Measurements from ENCODE around the gene PTOV1.

Gene PTOV1

DNA sequence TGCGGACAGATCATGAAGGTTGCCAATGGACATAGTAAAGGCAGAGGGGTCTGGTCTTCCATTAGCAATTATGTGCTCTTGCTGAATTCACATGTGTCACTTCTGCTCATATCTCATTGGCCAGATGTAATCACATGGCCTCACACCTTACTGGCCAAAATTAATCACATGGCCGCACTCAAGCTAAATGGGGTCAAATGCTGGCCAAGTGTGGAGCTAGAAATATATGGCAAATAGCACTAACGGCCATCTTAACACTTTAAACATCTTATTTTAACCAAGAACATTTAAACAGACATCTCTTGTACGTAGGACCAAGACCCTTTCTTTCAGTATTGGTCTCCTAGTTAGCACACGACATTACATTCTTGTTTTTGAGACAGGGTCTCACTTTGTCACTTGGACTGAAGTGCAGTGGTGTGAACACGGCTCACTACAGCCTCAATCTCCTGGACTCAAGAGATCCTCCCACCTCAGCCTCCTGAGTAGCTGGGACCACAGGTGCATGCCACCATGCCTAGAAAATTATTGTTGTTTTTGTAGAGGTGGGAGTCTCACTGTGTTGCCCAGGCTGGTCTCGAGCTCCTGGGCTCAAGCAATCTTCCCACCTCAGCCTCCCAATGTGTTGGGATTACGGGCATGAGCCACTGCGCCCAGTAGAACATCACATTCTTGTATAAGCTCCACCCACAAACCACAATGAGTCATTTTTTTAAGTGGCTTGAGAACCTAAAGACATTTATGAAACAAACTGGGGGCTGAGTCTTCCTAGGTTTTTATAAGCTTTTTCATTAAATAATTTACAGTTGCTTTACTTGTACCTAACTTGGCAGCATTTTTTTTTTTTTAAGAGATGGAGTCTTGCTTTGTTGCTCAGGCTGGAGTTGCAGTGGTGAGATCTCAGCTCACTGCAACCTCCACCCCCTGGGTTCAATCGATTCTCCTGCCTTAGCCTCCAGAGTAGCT lies 2.9 kb upstream of the PTOV1 start:
- H3K4me3 Mint-ChIP-seq = no peak overlapping the region
- H3K9me3 Mint-ChIP-seq = peaks cover 13 to 15% of the 10 kb centered on the region in 2 donors
- peaks cover 38% of the 10 kb centered on the region for H3K4me1 Mint-ChIP-seq
- no peaks in the 10 kb centered on the region for H3K27me3 Mint-ChIP-seq
- ATAC-seq (no peak), DNase-seq (no peak)
- peak overlapping the region in 1 of 2 donors; percentile 35 for H3K27ac Mint-ChIP-seq

GRCh38 chr19:49848938-49849337 lies 2.0 kb upstream of the PTOV1 start:
- no peaks in the 10 kb centered on the region for H3K27me3 Mint-ChIP-seq

GRCh38 chr19:49849433-49850220 lies 1.3 kb upstream of the PTOV1 start:
- Mint-ChIP-seq H3K4me3 (peak overlapping the region; percentile 89 to 90), H3K9me3 (peaks cover 13 to 15% of the 10 kb centered on the region in 2 donors), H3K4me1 (peaks cover 50% of the 10 kb centered on the region), H3K27me3 (no peaks in the 10 kb centered on the region), H3K27ac (peak overlapping the region in 1 of 2 donors; percentile 77)
- DNase-seq = no peak
- no peak for ATAC-seq

More at GRCh38 chr19:49848938-49849337, 2.0 kb upstream of the PTOV1 start:
- Mint-ChIP-seq H3K4me3 (peak overlapping the region; percentile 17 to 69), H3K27ac (no peak overlapping the region), H3K4me1 (peaks cover 47% of the 10 kb centered on the region), H3K9me3 (peaks cover 13 to 15% of the 10 kb centered on the region in 2 donors)
- ATAC-seq (no peak), DNase-seq (no peak)

- Mint-ChIP-seq H3K4me3 (peak overlapping the region; percentile 89 to 90), H3K27me3 (no peaks in the 10 kb centered on the region), H3K4me1 (peaks cover 53% of the 10 kb centered on the region), H3K9me3 (peaks cover 13 to 15% of the 10 kb centered on the region in 2 donors), H3K27ac (peak overlapping the region; percentile 97)
- ATAC-seq (no peak), DNase-seq (no peak)
Measured at GRCh38 chr19:49850221-49850486, 805 bp upstream of the PTOV1 start.

GRCh38 chr19:49851456-49852259 lies 699 bp downstream of the PTOV1 start:
- H3K4me3 Mint-ChIP-seq = peak overlapping the region; percentile 77 to 88
- H3K9me3 Mint-ChIP-seq = peaks cover 13 to 15% of the 10 kb centered on the region in 2 donors
- no peak for DNase-seq
- peak overlapping the region; percentile 56 to 57 for H3K27ac Mint-ChIP-seq
- peaks cover 59% of the 10 kb centered on the region for H3K4me1 Mint-ChIP-seq
- H3K27me3 Mint-ChIP-seq = no peaks in the 10 kb centered on the region
- peak; percentile 2 for ATAC-seq

DNA sequence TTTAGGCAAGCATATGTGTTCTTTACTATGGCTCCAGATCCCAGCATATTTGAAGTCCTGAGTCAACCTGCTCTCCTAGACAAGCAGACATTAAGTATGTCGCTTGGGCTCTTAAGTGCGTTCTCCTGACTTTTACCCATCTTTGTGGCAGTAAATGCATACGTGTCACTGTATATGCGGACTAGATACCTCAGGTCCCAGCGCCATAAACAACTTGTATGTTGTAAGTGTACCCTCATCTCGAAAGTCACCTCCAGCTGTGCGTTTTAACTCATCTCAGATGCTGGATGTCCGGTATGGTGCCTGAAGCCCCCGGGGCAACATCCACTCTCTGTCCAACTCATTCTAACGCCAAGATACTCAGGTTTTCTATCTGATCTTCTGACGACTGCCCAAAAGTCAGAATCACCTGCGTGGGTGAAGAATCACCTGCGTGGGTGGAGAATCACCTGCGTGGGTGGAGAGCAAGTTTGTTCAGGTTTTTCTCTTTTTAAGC lies 1.7 kb downstream of the PTOV1 start:
- H3K9me3 Mint-ChIP-seq = peaks cover 13 to 15% of the 10 kb centered on the region in 2 donors
- no peak for ATAC-seq
- peak overlapping the region; percentile 77 to 88 for H3K4me3 Mint-ChIP-seq
- no peak for DNase-seq
- peak overlapping the region in 1 of 2 donors; percentile 57 for H3K27ac Mint-ChIP-seq
- peaks cover 59% of the 10 kb centered on the region for H3K4me1 Mint-ChIP-seq
- no peaks in the 10 kb centered on the region for H3K27me3 Mint-ChIP-seq

- ATAC-seq (no peak), DNase-seq (no peak)
- H3K27ac Mint-ChIP-seq = peak overlapping the region in 1 of 2 donors; percentile 92
- no peaks in the 10 kb centered on the region for H3K27me3 Mint-ChIP-seq
- no peak overlapping the region for H3K4me3 Mint-ChIP-seq
- peaks cover 47% of the 10 kb centered on the region for H3K4me1 Mint-ChIP-seq
- peaks cover 10 to 14% of the 10 kb centered on the region in 2 donors for H3K9me3 Mint-ChIP-seq
Measured at GRCh38 chr19:49853852-49854377, 3.0 kb downstream of the PTOV1 start.

- no peaks in the 10 kb centered on the region for H3K27me3 Mint-ChIP-seq
Measured at GRCh38 chr19:49854378-49855263, 3.7 kb downstream of the PTOV1 start.

GRCh38 chr19:49855277-49855675 lies 4.3 kb downstream of the PTOV1 start:
- DNase-seq = no peak
- Mint-ChIP-seq H3K27me3 (no peaks in the 10 kb centered on the region), H3K4me3 (no peak overlapping the region), H3K27ac (peak overlapping the region in 1 of 2 donors; percentile 34), H3K4me1 (peaks cover 35% of the 10 kb centered on the region), H3K9me3 (peaks cover 0 to 1% of the 10 kb centered on the region in 2 donors)
- ATAC-seq = no peak

More at GRCh38 chr19:49854378-49855263, 3.7 kb downstream of the PTOV1 start:
- peak overlapping the region in 1 of 2 donors; percentile 48 for H3K27ac Mint-ChIP-seq
- DNase-seq (no peak), ATAC-seq (no peak)
- peaks cover 42% of the 10 kb centered on the region for H3K4me1 Mint-ChIP-seq
- H3K4me3 Mint-ChIP-seq = no peak overlapping the region
- H3K9me3 Mint-ChIP-seq = peaks cover 6 to 8% of the 10 kb centered on the region in 2 donors

DNA sequence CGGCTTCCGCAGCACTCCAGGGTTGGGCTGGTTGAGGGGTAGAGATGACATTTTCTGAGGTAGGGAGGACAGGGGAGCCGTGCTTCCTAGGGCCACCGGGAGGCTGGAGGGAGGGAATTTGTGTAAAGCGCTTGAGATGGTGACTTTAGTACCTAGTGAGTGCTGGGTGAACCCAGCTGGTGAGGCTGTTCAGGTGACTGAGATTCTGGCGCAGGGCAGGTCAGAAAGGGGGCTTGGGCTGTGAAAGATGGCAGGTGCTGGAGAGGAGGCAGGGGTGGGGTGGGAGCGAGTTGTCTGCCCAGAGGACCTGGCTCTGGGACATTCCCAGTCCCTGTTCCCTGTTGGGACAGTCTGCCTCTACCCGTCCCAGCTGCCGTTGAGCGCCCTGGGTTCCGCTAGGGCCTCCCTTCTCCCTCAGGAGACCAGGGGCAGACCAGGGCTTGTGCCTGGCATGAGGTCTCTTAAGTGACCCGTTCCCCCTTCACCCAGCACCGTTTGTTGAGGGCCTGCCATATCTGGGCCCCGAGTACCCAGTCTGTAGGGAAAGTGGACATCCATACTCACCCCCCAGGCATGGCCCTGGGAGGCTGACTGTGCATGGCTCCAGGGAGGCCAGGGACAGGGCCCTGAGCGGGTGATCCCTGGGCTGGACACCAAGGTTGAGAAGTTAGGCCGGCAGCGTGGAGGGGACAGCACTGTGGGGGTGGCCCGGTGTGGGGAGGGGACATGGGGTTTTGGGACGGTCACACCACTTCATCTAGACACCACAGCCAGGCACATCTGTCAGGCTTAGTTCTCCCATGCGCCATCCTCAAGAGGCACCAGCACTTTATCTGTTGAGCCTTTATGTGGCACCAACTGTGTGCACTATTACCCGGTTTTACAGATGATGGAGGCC lies 5.0 kb downstream of the PTOV1 start:
- no peak overlapping the region for H3K4me3 Mint-ChIP-seq
- no peak for DNase-seq
- no peaks in the 10 kb centered on the region for H3K9me3 Mint-ChIP-seq
- peaks cover 34% of the 10 kb centered on the region for H3K4me1 Mint-ChIP-seq
- ATAC-seq = peak; percentile 4
- H3K27ac Mint-ChIP-seq = peak overlapping the region in 1 of 2 donors; percentile 34
- H3K27me3 Mint-ChIP-seq = no peaks in the 10 kb centered on the region

GRCh38 chr19:49856574-49857021 lies 5.6 kb downstream of the PTOV1 start:
- Mint-ChIP-seq H3K27ac (no peak overlapping the region), H3K4me3 (no peak overlapping the region)

GRCh38 chr19:49857061-49857837 lies 6.3 kb downstream of the PTOV1 start:
- no peaks in the 10 kb centered on the region for H3K27me3 Mint-ChIP-seq
- no peak overlapping the region for H3K27ac Mint-ChIP-seq
- DNase-seq = no peak
- no peak overlapping the region for H3K4me3 Mint-ChIP-seq
- H3K9me3 Mint-ChIP-seq = no peaks in the 10 kb centered on the region
- no peak for ATAC-seq
- peaks cover 28% of the 10 kb centered on the region for H3K4me1 Mint-ChIP-seq

More at GRCh38 chr19:49856574-49857021, 5.6 kb downstream of the PTOV1 start:
- DNase-seq = no peak
- no peaks in the 10 kb centered on the region for H3K27me3 Mint-ChIP-seq
- peak; percentile 10 for ATAC-seq
- H3K4me1 Mint-ChIP-seq = peaks cover 34% of the 10 kb centered on the region
- H3K9me3 Mint-ChIP-seq = no peaks in the 10 kb centered on the region

DNA sequence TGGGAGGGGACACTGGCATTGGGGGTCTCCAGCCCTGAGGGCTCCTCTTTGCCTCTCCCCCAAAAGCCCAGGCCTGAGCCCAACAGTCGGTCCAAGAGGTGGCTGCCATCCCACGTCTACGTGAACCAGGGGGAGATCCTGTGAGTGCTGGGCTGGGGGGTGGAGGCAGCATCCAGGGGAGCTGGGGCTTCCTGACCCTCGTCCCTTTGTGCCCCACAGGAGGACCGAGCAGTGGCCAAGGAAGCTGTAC lies 6.8 kb downstream of the PTOV1 start:
- Mint-ChIP-seq H3K4me1 (peaks cover 24% of the 10 kb centered on the region), H3K9me3 (no peaks in the 10 kb centered on the region)

More for the DNA sequence above, 6.8 kb downstream of the PTOV1 start:
- no peaks in the 10 kb centered on the region for H3K27me3 Mint-ChIP-seq
- H3K4me3 Mint-ChIP-seq = no peak overlapping the region
- no peak for DNase-seq
- no peak overlapping the region for H3K27ac Mint-ChIP-seq
- no peak for ATAC-seq

Measured in stimulated activated naive CD8-positive, alpha-beta T cell treated with anti-CD3 and anti-CD28 coated beads, Interleukin-15, amount 100 ng/mL, for 72 hours (primary cell).